Fibroblast of lung (primary cell): ENCODE measurements around the gene UBQLN1. TPM values are rescaled to one million over a fixed set of nuclear protein-coding genes. Genes with fewer than 3 reads are reported as not detected.
A peak's percentile ranks its signal among the peaks of the same experiment; 100 is the strongest.
"Not testable (repeated sequence)": the region's sequence is repeated elsewhere in the genome, so short reads cannot be mapped to it uniquely, and the experiment has no call there.

Source experiments
- DNase-seq, 2 donors: peaks; one replicate each; pipeline versions ENCODE4 v3.0.0 to v3.0.0-alpha.2; 2010; ENCODE audit warnings: low read depth in 2 of 2
- H2AFZ ChIP-seq: 2 replicates; pipeline ENCODE4 v1.5.1; 2012; ENCODE audit warnings: low read length, control low read depth, inconsistent platforms
- H3K27ac ChIP-seq: 2 replicates; pipeline ENCODE4 v1.5.1; 2011; ENCODE audit warnings: low read length, control low read depth; ENCODE audit not compliant: insufficient read depth
- H3K27me3 ChIP-seq: 2 replicates; pipeline ENCODE4 v1.5.1; 2011; ENCODE audit warnings: mild to moderate bottlenecking, low read length; ENCODE audit not compliant: control insufficient read depth, insufficient read depth
- H3K36me3 ChIP-seq: 2 replicates; pipeline ENCODE4 v1.5.1; 2011; ENCODE audit warnings: low read length; ENCODE audit not compliant: control insufficient read depth, insufficient read depth
- H3K4me1 ChIP-seq: 2 replicates; pipeline ENCODE4 v1.5.1; 2011; ENCODE audit warnings: low read length; ENCODE audit not compliant: control insufficient read depth, insufficient read depth; ENCODE audit errors: extremely low read depth
- H3K4me2 ChIP-seq: 2 replicates; pipeline ENCODE4 v1.5.1; 2011; ENCODE audit warnings: low read length, control low read depth; ENCODE audit not compliant: insufficient read depth; ENCODE audit errors: extremely low read depth
- H3K4me3 ChIP-seq, 4 experiments: fragments of 200-600 bp in 1 of 4; sonication (generic) in 1 of 4; replicated peaks in 1 of 4; 2 replicates each; pipeline ENCODE4 v1.5.1; 2011 to 2016; ENCODE audit warnings: low read length in 4 of 4, low read depth in 3 of 4, mild to moderate bottlenecking in 3 of 4, control low read depth in 2 of 4, inconsistent platforms in 1 of 4, mixed read lengths in 1 of 4; ENCODE audit not compliant: insufficient read depth in 1 of 4; ENCODE audit errors: control extremely low read depth in 1 of 4
- H3K79me2 ChIP-seq: 2 replicates; pipeline ENCODE4 v1.5.1; 2012; ENCODE audit warnings: mild to moderate bottlenecking, low read length, inconsistent platforms; ENCODE audit not compliant: control insufficient read depth, insufficient read depth
- H3K9ac ChIP-seq: 2 replicates; pipeline ENCODE4 v1.5.1; 2011; ENCODE audit warnings: mild to moderate bottlenecking, low read length, control low read depth; ENCODE audit not compliant: insufficient read depth
- H3K9me3 ChIP-seq: 2 replicates; pipeline ENCODE4 v1.5.1; 2012; ENCODE audit warnings: low read depth, low read length; ENCODE audit not compliant: control insufficient read depth, insufficient read depth
- H4K20me1 ChIP-seq: 2 replicates; pipeline ENCODE4 v1.5.1; 2011; ENCODE audit warnings: low read length; ENCODE audit not compliant: control insufficient read depth, insufficient read depth; ENCODE audit errors: extremely low read depth
- CTCF ChIP-seq, 2 donors: IDR thresholded peaks in 1 of 2; conservative IDR thresholded peaks in 1 of 2; 1 replicate in 1 of 2; 2 replicates in 1 of 2; pipeline ENCODE4 v1.5.1; 2011 to 2012; ENCODE audit warnings: low read length in 2 of 2, control low read depth in 1 of 2, inconsistent platforms in 1 of 2, low read depth in 1 of 2, mild to moderate bottlenecking in 1 of 2
- EZH2 ChIP-seq: IDR thresholded peaks from 2 replicates; pipeline ENCODE4 v1.5.1; 2012; ENCODE audit warnings: low read length, control low read depth, mild to moderate bottlenecking; ENCODE audit errors: missing control alignments
- polyA plus RNA-seq, 2 donors: library from polyadenylated mRNA; depleted of rRNA in 1 of 2; stranded (reverse) in 1 of 2; unstranded in 1 of 2; fragments of >200 nt; gene quantifications; 2 replicates each; pipeline ENCODE4 v1.2.1, GENCODE V29; 2011 to 2012; ENCODE audit warnings: missing spikeins in 1 of 2
- total RNA-seq: library from RNA; depleted of rRNA; stranded (reverse); fragments of >200 nt; gene quantifications from 2 replicates; pipeline ENCODE4 v1.2.1, GENCODE V29; 2014

UBQLN1 gene
- total and polyA plus RNA-seq, 2 donors (not counting 1 experiment from before 2014, with no cell fraction given), result 130 to 141 TPM

GRCh38 chr9:83708515-83709158 lies 879 bp upstream of the UBQLN1 start:
- H3K79me2 ChIP-seq, result peaks cover 40% of the 10 kb centered on the region
- H3K4me1 ChIP-seq, result peaks cover 5% of the 10 kb centered on the region
- DNase-seq, result peak; percentile 40 to 65
- H3K27me3 ChIP-seq, result no peaks in the 10 kb centered on the region
- peak overlapping the region; percentile 100 for H3K27ac ChIP-seq
- TF ChIP-seq EZH2, result no peak
- no peak for TF ChIP-seq CTCF (conservative IDR thresholded peaks at IDR 0.05 in 1 of 2, IDR thresholded peaks at IDR 0.05 in 1 of 2; ENCODE audit: low read depth in 1 of 2, low read length in 2 of 2)
- peak overlapping the region; percentile 81 to 95 (median 86) for H3K4me3 ChIP-seq
- H2AFZ ChIP-seq, result peak overlapping the region; percentile 98
- peak overlapping the region; percentile 95 for H3K4me2 ChIP-seq
- no peaks in the 10 kb centered on the region for H3K36me3 ChIP-seq
- H3K9ac ChIP-seq, result peak overlapping the region; percentile 98
- H4K20me1 ChIP-seq, result peaks cover 4% of the 10 kb centered on the region
- no peaks in the 10 kb centered on the region for H3K9me3 ChIP-seq

GRCh38 chr9:83707518-83707767 lies 315 bp downstream of the UBQLN1 start:
- no peaks in the 10 kb centered on the region for H3K9me3 ChIP-seq
- peak in 1 of 2 donors; percentile 81 for DNase-seq
- peak overlapping the region; percentile 98 for H3K9ac ChIP-seq
- peaks cover 5% of the 10 kb centered on the region for H3K4me1 ChIP-seq
- peak overlapping the region; percentile 100 for H3K27ac ChIP-seq
- peaks cover 4% of the 10 kb centered on the region for H4K20me1 ChIP-seq
- H3K4me2 ChIP-seq, result no peak overlapping the region
- H3K79me2 ChIP-seq, result peaks cover 52% of the 10 kb centered on the region
- H3K4me3 ChIP-seq, result peak overlapping the region; percentile 81 to 95 (median 86)
- peak overlapping the region; percentile 98 for H2AFZ ChIP-seq
- H3K27me3 ChIP-seq, result no peaks in the 10 kb centered on the region
- TF ChIP-seq CTCF (conservative IDR thresholded peaks at IDR 0.05 in 1 of 2, IDR thresholded peaks at IDR 0.05 in 1 of 2; ENCODE audit: low read depth in 1 of 2, low read length in 2 of 2) (no peak), EZH2 (no peak)
- H3K36me3 ChIP-seq, result no peaks in the 10 kb centered on the region

GRCh38 chr9:83706676-83707517 lies 861 bp downstream of the UBQLN1 start:
- H3K36me3 ChIP-seq, result no peaks in the 10 kb centered on the region
- DNase-seq, result peak; percentile 15 to 54
- peak overlapping the region; percentile 97 for H3K4me2 ChIP-seq
- H3K9ac ChIP-seq, result peak overlapping the region; percentile 98
- no peaks in the 10 kb centered on the region for H3K27me3 ChIP-seq
- H3K4me1 ChIP-seq, result peaks cover 7% of the 10 kb centered on the region
- peak overlapping the region; percentile 100 for H3K27ac ChIP-seq
- H3K9me3 ChIP-seq, result no peaks in the 10 kb centered on the region
- peak overlapping the region; percentile 27 for H2AFZ ChIP-seq
- H3K4me3 ChIP-seq, result peak overlapping the region; percentile 81 to 95 (median 86)
- TF ChIP-seq CTCF (conservative IDR thresholded peaks at IDR 0.05 in 1 of 2, IDR thresholded peaks at IDR 0.05 in 1 of 2; ENCODE audit: low read depth in 1 of 2, low read length in 2 of 2), result no peak
- no peak for TF ChIP-seq EZH2
- H4K20me1 ChIP-seq, result peaks cover 4% of the 10 kb centered on the region
- H3K79me2 ChIP-seq, result peaks cover 57% of the 10 kb centered on the region

GRCh38 chr9:83705219-83705651 lies 2.5 kb downstream of the UBQLN1 start:
- H3K9ac ChIP-seq, H3K36me3 ChIP-seq, H3K27ac ChIP-seq, H3K9me3 ChIP-seq, H3K27me3 ChIP-seq, H3K4me1 ChIP-seq, H4K20me1 ChIP-seq, H2AFZ ChIP-seq, DNase-seq: not testable (repeated sequence)
- Histone ChIP-seq H3K4me2 (peak overlapping the region; percentile 97), H3K79me2 (peaks cover 73% of the 10 kb centered on the region), H3K4me3 (peak overlapping the region in 1 of 4 experiments; percentile 84)
